T-helper 1 cell treated with Interleukin-12 subunit alpha and Interleukin-12 subunit beta and Interleukin-4 antibody, amounts not matched to agents 30 μg/mL and 1 μg/mL, for 36 hours (primary cell): ENCODE data around the gene TM4SF18.

Experiments
- H3K27ac Mint-ChIP-seq: one replicate; pipeline ENCODE4 v1.8.0; 2021; ENCODE audit warnings: mild to moderate bottlenecking, mixed read lengths
- H3K27me3 Mint-ChIP-seq: one replicate; pipeline ENCODE4 v1.8.0; 2021; ENCODE audit warnings: low read depth, mixed read lengths
- H3K36me3 Mint-ChIP-seq: one replicate; pipeline ENCODE4 v1.8.0; 2021; ENCODE audit warnings: low read depth, mixed read lengths
- H3K4me1 Mint-ChIP-seq: one replicate; pipeline ENCODE4 v1.8.0; 2021; ENCODE audit warnings: low read depth, mixed read lengths
- H3K4me3 Mint-ChIP-seq: one replicate; pipeline ENCODE4 v1.8.0; 2021; ENCODE audit warnings: mild to moderate bottlenecking, moderate library complexity, mixed read lengths
- H3K9me3 Mint-ChIP-seq: one replicate; pipeline ENCODE4 v1.8.0; 2021; ENCODE audit warnings: mixed read lengths

Gene TM4SF18

DNA sequence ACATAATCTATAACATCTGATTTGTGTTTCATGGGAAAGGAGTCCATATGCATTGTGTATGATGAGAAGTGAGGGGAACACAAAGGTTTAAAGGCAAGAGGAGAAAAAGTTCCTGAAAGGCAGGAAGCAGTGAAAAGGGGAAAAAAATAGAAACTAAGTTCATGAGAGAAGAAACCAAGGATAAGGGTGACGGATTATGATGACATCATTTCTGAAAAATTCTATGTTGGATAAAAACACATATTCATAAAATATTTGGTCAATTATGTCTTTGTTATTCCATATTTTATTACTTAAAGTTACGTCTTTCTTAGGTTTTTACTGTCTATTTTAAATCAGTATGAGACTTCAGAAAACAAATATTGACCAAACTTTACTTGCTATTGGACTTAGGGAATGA lies 63.3 kb downstream of the TM4SF18 start:
- H3K4me1 Mint-ChIP-seq = peaks cover 2% of the 10 kb centered on the region
- H3K27ac Mint-ChIP-seq = no peak overlapping the region
- no peaks in the 10 kb centered on the region for H3K9me3 Mint-ChIP-seq
- no peaks in the 10 kb centered on the region for H3K36me3 Mint-ChIP-seq
- no peak overlapping the region for H3K4me3 Mint-ChIP-seq
- peaks cover 18% of the 10 kb centered on the region for H3K27me3 Mint-ChIP-seq

DNA sequence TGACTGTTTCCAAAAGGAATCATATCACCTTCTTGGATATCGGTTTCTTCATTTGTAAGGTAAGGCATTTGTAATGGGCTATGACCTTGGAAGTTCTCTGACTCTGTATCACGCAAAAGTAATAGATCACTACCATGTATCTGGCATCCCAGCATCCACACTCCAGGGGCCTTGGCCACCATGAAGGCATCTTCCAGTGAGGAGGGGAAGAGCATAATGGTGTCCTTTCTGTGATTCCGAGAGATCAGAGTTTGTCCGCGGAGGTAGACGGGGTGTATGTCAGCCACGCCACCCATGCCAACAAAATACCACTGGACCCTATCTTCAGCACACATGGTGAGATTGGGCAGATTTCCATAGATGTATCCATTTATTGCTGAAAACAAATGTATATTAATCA lies 63.7 kb downstream of the TM4SF18 start:
- Mint-ChIP-seq H3K27me3 (peaks cover 20% of the 10 kb centered on the region), H3K4me3 (no peak overlapping the region), H3K9me3 (no peaks in the 10 kb centered on the region), H3K27ac (no peak overlapping the region), H3K4me1 (peaks cover 2% of the 10 kb centered on the region), H3K36me3 (no peaks in the 10 kb centered on the region)
